Measurements from ENCODE around the gene ATP5PD. TPM values are rescaled to one million over a fixed set of nuclear protein-coding genes. Genes with fewer than 3 reads are reported as not detected.

Gene ATP5PD
- total and polyA plus RNA-seq, 2 of the 13 experiments (the other 11 are each of a cell fraction or from before 2014, with no cell fraction given), result 158 to 428 TPM

DNA sequence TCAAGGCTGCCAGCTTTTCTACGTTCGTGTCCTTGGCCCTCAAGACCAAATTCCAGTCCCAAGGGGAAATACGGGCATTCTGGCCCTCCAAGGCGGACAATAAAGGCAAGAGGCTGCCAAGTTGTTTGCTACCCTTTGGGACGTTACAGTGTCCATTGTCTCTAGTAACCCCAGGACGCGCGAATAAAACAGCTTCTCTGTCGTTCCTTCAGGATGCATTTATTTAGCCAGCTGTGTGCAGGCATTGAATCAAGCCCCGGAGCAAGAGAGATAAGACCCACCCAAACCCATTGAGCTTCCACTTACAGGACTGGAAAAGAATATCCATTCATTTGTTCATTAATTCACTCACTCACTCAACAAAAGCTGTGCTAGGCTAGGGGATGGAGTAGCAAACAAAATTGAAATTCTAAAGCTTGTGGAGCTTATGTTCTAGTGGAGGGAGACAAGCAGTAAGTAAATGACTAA is 33.6 kb downstream of the ATP5PD start (continued):
- TF ChIP-seq, protein P1, sequence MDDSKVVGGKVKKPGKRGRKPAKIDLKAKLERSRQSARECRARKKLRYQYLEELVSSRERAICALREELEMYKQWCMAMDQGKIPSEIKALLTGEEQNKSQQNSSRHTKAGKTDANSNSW (CRISPR knock-in tag; IDR thresholded peaks at IDR 0.05; ENCODE audit: borderline replicate concordance), result 0 out of 2 replicates have a peak, but pooled peaks have one; percentile 55
- TF ChIP-seq GABPB1 (CRISPR knock-in tag; IDR thresholded peaks at IDR 0.05) (no peak), PTBP1 (IDR thresholded peaks at IDR 0.05; ENCODE audit: low read depth, low read length, poor library complexity, severe bottlenecking) (no peak), NFATC3 (CRISPR knock-in tag; IDR thresholded peaks at IDR 0.05) (0 out of 2 replicates have a peak, but pooled peaks have one; percentile 49), TARDBP (CRISPR knock-in tag; IDR thresholded peaks at IDR 0.05) (no peak), ZNF629 (CRISPR knock-in tag; conservative IDR thresholded peaks at IDR 0.05) (no peak), REL (CRISPR knock-in tag; conservative IDR thresholded peaks at IDR 0.05) (no peak), ASH2L (IDR thresholded peaks at IDR 0.05; ENCODE audit: insufficient read length, low read depth, low read length) (no peak), ZSCAN20 (CRISPR knock-in tag; IDR thresholded peaks at IDR 0.05; ENCODE audit: borderline replicate concordance) (no peak), SYNCRIP (IDR thresholded peaks at IDR 0.05; ENCODE audit: insufficient read depth, low read depth, low read length) (no peak), ZBTB8A (CRISPR knock-in tag; IDR thresholded peaks at IDR 0.05; ENCODE audit: borderline replicate concordance, low read depth) (no peak), CBX2 (IDR thresholded peaks at IDR 0.05; ENCODE audit: low read depth, low read length) (no peak), CBX2 (CRISPR knock-in tag; IDR thresholded peaks at IDR 0.05; ENCODE audit: low read depth) (0 out of 2 replicates have a peak, but pooled peaks have one; percentile 54), ZFAT (CRISPR knock-in tag; conservative IDR thresholded peaks at IDR 0.05) (no peak), HDAC6 (IDR thresholded peaks at IDR 0.05; ENCODE audit: low read depth, low read length) (no peak), SNAPC2 (CRISPR knock-in tag; IDR thresholded peaks at IDR 0.05) (0 out of 2 replicates have a peak, but pooled peaks have one; percentile 23), ZNF777 (CRISPR knock-in tag; IDR thresholded peaks at IDR 0.05) (no peak), THYN1 (CRISPR knock-in tag; IDR thresholded peaks at IDR 0.05; ENCODE audit: borderline replicate concordance, low read depth) (no peak), FOXO1 (CRISPR knock-in tag; IDR thresholded peaks at IDR 0.05) (no peak), DMAP1 (CRISPR knock-in tag; IDR thresholded peaks at IDR 0.05) (no peak), ZNF670 (CRISPR knock-in tag; IDR thresholded peaks at IDR 0.05; ENCODE audit: borderline replicate concordance) (no peak), ZNF850 (CRISPR knock-in tag; conservative IDR thresholded peaks at IDR 0.05) (no peak), RFX1 (IDR thresholded peaks at IDR 0.05) (no peak), IRX3 (CRISPR knock-in tag; IDR thresholded peaks at IDR 0.05; ENCODE audit: borderline replicate concordance, low read depth) (no peak), ZNF678 (CRISPR knock-in tag; IDR thresholded peaks at IDR 0.05) (no peak)
- TF ChIP-seq, protein P2, sequence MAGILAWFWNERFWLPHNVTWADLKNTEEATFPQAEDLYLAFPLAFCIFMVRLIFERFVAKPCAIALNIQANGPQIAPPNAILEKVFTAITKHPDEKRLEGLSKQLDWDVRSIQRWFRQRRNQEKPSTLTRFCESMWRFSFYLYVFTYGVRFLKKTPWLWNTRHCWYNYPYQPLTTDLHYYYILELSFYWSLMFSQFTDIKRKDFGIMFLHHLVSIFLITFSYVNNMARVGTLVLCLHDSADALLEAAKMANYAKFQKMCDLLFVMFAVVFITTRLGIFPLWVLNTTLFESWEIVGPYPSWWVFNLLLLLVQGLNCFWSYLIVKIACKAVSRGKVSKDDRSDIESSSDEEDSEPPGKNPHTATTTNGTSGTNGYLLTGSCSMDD (CRISPR knock-in tag; IDR thresholded peaks at IDR 0.05), result no peak
- TF ChIP-seq, protein P3, sequence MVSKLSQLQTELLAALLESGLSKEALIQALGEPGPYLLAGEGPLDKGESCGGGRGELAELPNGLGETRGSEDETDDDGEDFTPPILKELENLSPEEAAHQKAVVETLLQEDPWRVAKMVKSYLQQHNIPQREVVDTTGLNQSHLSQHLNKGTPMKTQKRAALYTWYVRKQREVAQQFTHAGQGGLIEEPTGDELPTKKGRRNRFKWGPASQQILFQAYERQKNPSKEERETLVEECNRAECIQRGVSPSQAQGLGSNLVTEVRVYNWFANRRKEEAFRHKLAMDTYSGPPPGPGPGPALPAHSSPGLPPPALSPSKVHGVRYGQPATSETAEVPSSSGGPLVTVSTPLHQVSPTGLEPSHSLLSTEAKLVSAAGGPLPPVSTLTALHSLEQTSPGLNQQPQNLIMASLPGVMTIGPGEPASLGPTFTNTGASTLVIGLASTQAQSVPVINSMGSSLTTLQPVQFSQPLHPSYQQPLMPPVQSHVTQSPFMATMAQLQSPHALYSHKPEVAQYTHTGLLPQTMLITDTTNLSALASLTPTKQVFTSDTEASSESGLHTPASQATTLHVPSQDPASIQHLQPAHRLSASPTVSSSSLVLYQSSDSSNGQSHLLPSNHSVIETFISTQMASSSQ (IDR thresholded peaks at IDR 0.05; ENCODE audit: low read depth), result no peak
- TF ChIP-seq, protein P3 (CRISPR knock-in tag; IDR thresholded peaks at IDR 0.05; ENCODE audit: borderline replicate concordance), result no peak
